Measurements from ENCODE around the gene CTH.

DNA sequence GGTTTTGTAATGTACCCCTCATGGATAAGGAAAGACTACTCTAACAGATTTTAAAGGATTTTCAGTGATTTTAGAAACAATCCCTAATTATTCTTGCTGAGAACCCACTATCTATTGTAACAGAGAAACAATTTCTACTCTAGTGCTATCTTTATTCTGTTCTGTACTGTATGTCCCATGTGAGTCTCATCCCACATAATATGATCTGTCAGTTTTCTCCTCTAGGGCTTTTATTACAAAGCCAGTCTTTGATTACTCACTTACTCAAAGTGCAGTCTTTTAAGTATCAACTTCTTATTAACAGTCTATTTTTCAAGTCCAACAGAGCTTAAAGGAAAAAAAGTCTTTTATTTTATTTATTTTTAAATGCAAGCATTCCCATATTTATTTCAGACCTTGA lies 54.8 kb downstream of the CTH start:
- TF ChIP-seq, protein P1, sequence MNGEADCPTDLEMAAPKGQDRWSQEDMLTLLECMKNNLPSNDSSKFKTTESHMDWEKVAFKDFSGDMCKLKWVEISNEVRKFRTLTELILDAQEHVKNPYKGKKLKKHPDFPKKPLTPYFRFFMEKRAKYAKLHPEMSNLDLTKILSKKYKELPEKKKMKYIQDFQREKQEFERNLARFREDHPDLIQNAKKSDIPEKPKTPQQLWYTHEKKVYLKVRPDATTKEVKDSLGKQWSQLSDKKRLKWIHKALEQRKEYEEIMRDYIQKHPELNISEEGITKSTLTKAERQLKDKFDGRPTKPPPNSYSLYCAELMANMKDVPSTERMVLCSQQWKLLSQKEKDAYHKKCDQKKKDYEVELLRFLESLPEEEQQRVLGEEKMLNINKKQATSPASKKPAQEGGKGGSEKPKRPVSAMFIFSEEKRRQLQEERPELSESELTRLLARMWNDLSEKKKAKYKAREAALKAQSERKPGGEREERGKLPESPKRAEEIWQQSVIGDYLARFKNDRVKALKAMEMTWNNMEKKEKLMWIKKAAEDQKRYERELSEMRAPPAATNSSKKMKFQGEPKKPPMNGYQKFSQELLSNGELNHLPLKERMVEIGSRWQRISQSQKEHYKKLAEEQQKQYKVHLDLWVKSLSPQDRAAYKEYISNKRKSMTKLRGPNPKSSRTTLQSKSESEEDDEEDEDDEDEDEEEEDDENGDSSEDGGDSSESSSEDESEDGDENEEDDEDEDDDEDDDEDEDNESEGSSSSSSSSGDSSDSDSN (CRISPR knock-in tag; IDR thresholded peaks at IDR 0.05): no peak
- no peak for TF ChIP-seq NR3C1 (CRISPR knock-in tag; IDR thresholded peaks at IDR 0.05)
- no peak for TF ChIP-seq ZSCAN20 (CRISPR knock-in tag; IDR thresholded peaks at IDR 0.05; ENCODE audit: borderline replicate concordance)
- no peak for TF ChIP-seq TP53 (CRISPR knock-in tag; conservative IDR thresholded peaks at IDR 0.05)

All from HepG2 (cell line).